ENCODE data around the gene ZNF710. TPM values are rescaled to one million over a fixed set of nuclear protein-coding genes. Genes with fewer than 3 reads are reported as not detected.
A peak's percentile ranks its signal among the peaks of the same experiment; 100 is the strongest.
"Not testable (repeated sequence)": the region's sequence is repeated elsewhere in the genome, so short reads cannot be mapped to it uniquely, and the experiment has no call there.

The ZNF710 gene
- total RNA-seq, 4 donors from 2014 or later, result 5.4 to 13.9 (median 7.0) TPM

DNA sequence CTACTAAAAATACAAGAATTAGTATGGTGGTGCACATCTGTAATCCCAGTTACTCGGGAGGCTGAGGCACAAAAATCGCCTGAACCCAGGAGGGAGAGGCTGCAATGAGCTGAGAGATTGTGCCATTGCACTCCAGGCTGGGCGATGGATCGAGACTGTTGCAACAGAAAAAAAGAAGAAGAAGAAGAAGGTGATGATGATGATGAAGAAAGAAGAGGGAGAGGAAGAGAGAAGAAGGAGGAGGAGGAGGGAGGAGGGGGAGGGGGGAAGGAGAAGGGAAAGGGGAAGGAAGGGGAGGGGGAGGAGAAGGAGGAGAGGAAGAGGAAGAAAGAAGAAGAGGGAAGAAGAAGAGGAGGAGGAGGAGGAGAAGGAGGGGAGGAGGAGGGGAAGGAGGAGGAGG, 33.2 kb upstream of the ZNF710 start:
- no peak for ATAC-seq (ENCODE audit: low FRiP score)
- TF ChIP-seq, protein P1, sequence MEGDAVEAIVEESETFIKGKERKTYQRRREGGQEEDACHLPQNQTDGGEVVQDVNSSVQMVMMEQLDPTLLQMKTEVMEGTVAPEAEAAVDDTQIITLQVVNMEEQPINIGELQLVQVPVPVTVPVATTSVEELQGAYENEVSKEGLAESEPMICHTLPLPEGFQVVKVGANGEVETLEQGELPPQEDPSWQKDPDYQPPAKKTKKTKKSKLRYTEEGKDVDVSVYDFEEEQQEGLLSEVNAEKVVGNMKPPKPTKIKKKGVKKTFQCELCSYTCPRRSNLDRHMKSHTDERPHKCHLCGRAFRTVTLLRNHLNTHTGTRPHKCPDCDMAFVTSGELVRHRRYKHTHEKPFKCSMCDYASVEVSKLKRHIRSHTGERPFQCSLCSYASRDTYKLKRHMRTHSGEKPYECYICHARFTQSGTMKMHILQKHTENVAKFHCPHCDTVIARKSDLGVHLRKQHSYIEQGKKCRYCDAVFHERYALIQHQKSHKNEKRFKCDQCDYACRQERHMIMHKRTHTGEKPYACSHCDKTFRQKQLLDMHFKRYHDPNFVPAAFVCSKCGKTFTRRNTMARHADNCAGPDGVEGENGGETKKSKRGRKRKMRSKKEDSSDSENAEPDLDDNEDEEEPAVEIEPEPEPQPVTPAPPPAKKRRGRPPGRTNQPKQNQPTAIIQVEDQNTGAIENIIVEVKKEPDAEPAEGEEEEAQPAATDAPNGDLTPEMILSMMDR (IDR thresholded peaks at IDR 0.05), result no peak
- no peak for DNase-seq (ENCODE audit: low spot score)

DNA sequence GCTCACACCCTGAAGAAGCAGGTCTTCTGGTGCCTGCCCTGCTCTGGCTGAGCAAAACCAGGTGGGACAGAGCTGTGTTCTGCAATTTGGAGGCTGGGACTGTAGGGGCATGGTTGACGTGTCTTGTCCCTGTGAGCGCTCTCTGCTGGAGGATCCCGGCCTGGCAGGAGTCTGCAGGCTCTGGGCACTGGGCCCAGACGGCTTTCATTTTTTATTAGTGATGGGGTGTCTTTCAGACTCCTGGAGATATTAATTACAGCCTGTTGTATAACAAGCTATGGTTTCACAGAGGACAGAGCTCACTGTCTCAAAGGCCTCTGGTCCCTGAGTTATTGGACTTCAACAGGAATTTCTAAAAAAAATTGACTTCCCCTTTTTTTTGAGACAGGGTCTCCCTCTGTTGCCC, 29.5 kb upstream of the ZNF710 start:
- DNase-seq (ENCODE audit: low spot score) (no peak), ATAC-seq (ENCODE audit: low FRiP score) (peak; percentile 59)
- TF ChIP-seq, protein P1 (IDR thresholded peaks at IDR 0.05), result no peak

DNA sequence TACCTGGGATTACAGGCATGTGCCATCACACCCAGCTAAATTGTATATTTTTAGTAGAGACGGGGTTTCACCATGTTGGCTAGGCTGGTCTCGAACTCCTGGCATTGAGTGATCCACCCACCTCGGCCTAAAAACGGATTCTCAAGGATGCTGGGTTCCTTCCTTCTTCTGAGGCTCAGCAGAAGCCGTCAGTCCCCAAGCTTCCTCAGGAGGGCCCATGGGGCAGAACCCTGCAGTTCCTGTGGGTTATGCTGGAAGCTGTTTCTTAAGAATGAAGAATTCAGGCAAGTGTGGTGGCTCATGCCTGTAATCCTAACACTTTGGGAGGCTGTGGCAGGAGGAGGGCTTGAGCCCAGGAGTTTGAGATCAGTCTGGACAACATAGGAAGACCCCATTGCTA, 29.0 kb upstream of the ZNF710 start:
- no peak for ATAC-seq (ENCODE audit: low FRiP score)
- TF ChIP-seq, protein P1 (IDR thresholded peaks at IDR 0.05), result no peak
- DNase-seq (ENCODE audit: low spot score), result no peak

DNA sequence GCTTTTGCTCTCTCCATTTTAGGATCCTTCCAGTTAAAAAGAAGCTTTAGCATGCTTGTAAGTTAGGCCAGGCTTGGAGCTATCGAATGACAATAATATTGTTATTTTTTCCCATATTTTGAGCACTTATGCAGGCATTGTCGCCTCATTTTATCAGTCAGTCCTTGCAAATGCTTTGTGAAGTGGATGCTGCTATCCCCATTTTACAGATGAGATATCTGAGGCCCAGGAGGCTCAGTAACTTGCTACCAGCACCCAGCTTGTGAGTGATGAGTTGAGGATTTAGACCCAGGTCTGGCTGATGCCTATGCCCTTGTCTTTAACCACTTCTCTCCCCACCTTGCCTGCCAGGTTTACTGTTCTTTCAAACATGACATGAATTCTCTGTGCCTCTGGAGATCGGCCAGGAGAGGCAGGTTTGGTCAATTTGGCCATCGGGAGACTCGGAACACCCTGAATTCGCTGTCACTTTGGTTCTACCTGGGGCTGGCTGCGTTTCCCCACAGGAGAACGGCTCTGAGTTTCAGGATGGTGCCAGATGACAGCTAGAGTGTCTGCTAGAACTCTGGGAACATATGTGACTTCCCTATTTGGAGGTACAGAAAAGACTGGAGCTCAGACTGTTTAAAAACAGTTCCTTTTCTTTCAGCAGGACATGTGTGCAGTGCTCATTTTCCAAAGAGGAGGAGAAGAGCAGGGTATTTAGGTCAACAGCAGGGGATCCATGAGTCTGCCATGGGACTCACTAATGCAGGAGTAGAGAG, 25.5 kb upstream of the ZNF710 start:
- no peak for DNase-seq (ENCODE audit: low spot score)
- TF ChIP-seq, protein P1 (IDR thresholded peaks at IDR 0.05), result no peak
- no peak for ATAC-seq (ENCODE audit: low FRiP score)

DNA sequence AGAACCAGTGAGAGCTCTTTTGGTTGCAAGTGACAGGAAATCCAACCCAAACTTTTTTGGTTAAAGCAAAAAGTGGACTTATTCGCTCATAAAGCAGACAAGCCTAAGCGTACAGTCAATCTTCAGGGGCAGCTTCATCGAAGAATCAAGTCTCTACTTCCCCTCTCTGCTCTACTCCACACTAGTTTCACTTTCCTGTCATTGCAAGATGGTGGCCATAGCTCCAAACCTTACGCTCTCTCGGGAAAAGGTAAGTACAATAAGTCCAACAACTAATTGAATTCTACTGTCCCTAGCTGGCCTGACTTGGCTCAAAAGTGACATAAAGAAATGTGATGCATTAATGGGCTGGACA, 24.9 kb upstream of the ZNF710 start:
- TF ChIP-seq, protein P1 (IDR thresholded peaks at IDR 0.05), result no peak
- ATAC-seq (ENCODE audit: low FRiP score), result no peak
- no peak for DNase-seq (ENCODE audit: low spot score)

DNA sequence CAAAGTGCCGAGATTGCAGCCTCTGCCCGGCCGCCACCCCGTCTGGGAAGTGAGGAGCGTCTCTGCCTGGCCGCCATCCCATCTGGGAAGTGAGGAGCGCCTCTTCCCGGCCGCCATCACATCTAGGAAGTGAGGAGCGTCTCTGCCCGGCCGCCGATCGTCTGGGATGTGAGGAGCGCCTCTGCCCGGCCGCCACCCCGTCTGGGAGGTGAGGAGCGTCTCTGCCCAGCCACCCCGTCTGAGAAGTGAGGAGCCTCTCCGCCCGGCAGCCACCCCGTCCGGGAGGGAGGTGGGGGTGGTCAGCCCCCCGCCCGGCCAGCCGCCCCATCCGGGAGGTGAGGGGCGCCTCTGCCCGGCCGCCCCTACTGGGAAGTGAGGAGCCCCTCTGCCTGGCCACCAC, 23.3 kb upstream of the ZNF710 start:
- not testable (repeated sequence) for ATAC-seq (ENCODE audit: low FRiP score); DNase-seq (ENCODE audit: low spot score)

DNA sequence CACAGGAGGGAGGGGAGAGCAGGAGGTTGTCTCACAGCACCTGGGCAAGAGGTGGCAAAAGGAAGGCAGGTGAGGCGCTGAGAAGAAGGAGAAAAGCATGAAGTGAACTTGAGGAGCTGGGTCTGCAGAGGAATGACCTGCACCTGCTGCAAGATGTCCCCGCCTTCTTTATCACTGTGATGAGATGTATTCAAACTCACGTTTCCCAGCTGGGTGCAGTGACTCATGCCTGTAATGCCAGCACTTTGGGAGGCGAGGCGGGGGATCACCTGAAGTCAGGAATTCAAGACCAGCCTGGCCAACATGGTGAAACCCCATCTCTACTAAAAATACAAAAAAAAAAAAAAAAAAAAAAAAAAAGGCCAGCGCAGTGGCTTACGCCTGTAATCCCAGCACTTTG, 22.2 kb upstream of the ZNF710 start:
- no peak for ATAC-seq (ENCODE audit: low FRiP score)
- TF ChIP-seq, protein P1 (IDR thresholded peaks at IDR 0.05), result no peak

More for the DNA sequence above, 22.2 kb upstream of the ZNF710 start:
- no peak for DNase-seq (ENCODE audit: low spot score)

Measured in omental fat pad (tissue), 4 donors.